ENCODE results near the gene SIGLEC7.

The SIGLEC7 gene

GRCh38 chr19:51148580-51148979 lies 6.5 kb downstream of the SIGLEC7 start (continued):
- TF ChIP-seq, protein P1, sequence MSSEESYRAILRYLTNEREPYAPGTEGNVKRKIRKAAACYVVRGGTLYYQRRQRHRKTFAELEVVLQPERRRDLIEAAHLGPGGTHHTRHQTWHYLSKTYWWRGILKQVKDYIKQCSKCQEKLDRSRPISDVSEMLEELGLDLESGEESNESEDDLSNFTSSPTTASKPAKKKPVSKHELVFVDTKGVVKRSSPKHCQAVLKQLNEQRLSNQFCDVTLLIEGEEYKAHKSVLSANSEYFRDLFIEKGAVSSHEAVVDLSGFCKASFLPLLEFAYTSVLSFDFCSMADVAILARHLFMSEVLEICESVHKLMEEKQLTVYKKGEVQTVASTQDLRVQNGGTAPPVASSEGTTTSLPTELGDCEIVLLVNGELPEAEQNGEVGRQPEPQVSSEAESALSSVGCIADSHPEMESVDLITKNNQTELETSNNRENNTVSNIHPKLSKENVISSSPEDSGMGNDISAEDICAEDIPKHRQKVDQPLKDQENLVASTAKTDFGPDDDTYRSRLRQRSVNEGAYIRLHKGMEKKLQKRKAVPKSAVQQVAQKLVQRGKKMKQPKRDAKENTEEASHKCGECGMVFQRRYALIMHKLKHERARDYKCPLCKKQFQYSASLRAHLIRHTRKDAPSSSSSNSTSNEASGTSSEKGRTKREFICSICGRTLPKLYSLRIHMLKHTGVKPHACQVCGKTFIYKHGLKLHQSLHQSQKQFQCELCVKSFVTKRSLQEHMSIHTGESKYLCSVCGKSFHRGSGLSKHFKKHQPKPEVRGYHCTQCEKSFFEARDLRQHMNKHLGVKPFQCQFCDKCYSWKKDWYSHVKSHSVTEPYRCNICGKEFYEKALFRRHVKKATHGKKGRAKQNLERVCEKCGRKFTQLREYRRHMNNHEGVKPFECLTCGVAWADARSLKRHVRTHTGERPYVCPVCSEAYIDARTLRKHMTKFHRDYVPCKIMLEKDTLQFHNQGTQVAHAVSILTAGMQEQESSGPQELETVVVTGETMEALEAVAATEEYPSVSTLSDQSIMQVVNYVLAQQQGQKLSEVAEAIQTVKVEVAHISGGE (tag by site-specific recombination; conservative IDR thresholded peaks at IDR 0.05; ENCODE audit: low read depth), result no peak
- no peak for TF ChIP-seq KLF16 (tag by site-specific recombination; IDR thresholded peaks at IDR 0.05)
- no peak for TF ChIP-seq ZNF600 (tag by site-specific recombination; IDR thresholded peaks at IDR 0.05)
- no peak for TF ChIP-seq ZNF169 (tag by site-specific recombination; IDR thresholded peaks at IDR 0.05)
- no peak for TF ChIP-seq ZNF292 (tag by site-specific recombination; IDR thresholded peaks at IDR 0.05; ENCODE audit: borderline replicate concordance, low read depth)
- no peak for TF ChIP-seq HOXA7 (CRISPR knock-in tag; IDR thresholded peaks at IDR 0.05; ENCODE audit: borderline replicate concordance)
- TF ChIP-seq ZNF138 (tag by site-specific recombination; IDR thresholded peaks at IDR 0.05; ENCODE audit: borderline replicate concordance), result no peak

- TF ChIP-seq EGR2 (tag by site-specific recombination; IDR thresholded peaks at IDR 0.05; ENCODE audit: low read depth) (no peak), ZNF266 (tag by site-specific recombination; IDR thresholded peaks at IDR 0.05; ENCODE audit: low read depth) (no peak), SP2 (tag by site-specific recombination; IDR thresholded peaks at IDR 0.05) (no peak), ZNF37A (tag by site-specific recombination; IDR thresholded peaks at IDR 0.05) (no peak), ZNF157 (tag by site-specific recombination; IDR thresholded peaks at IDR 0.05) (no peak), ZNF19 (tag by site-specific recombination; IDR thresholded peaks at IDR 0.05; ENCODE audit: low read depth) (no peak)
- TF ChIP-seq, protein P2, sequence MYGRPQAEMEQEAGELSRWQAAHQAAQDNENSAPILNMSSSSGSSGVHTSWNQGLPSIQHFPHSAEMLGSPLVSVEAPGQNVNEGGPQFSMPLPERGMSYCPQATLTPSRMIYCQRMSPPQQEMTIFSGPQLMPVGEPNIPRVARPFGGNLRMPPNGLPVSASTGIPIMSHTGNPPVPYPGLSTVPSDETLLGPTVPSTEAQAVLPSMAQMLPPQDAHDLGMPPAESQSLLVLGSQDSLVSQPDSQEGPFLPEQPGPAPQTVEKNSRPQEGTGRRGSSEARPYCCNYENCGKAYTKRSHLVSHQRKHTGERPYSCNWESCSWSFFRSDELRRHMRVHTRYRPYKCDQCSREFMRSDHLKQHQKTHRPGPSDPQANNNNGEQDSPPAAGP (tag by site-specific recombination; IDR thresholded peaks at IDR 0.05), result no peak
- CTCF ChIA-PET, result no interaction called here
- no peak overlapping the region for H3K4me3 ChIP-seq (ENCODE audit: low read depth, low read length)
Observed at GRCh38 chr19:51150627-51151026, 8.5 kb downstream of the SIGLEC7 start.

GRCh38 chr19:51156710-51157109 lies 14.6 kb downstream of the SIGLEC7 start:
- Histone ChIP-seq H3K4me1 (ENCODE audit: control insufficient read depth, insufficient read depth, low read length) (no peaks in the 10 kb centered on the region), H3K4me3 (ENCODE audit: low read depth, low read length) (no peak overlapping the region), H3K27ac (ENCODE audit: extremely low read depth, low read depth, low read length) (no peak overlapping the region), H3K9me3 (ENCODE audit: control insufficient read depth, insufficient read depth, low read depth, low read length) (no peaks in the 10 kb centered on the region), H3K36me3 (ENCODE audit: control insufficient read depth in 2 of 2, insufficient read depth in 1 of 2, low read length in 2 of 2) (no peaks in the 10 kb centered on the region)
- ChIA-PET CTCF (interaction anchor here (0.7 to 5.6 kb wide), 9 partner anchors 9 to 104 kb away, joined by 3 to 57 read pairs (median 4); no protein-coding TSS in a partner anchor), POLR2A (no interaction called here)
- no peak for TF ChIP-seq ZNF223 (tag by site-specific recombination; IDR thresholded peaks at IDR 0.05)
- TF ChIP-seq REST (tag by site-specific recombination; IDR thresholded peaks at IDR 0.05), result no peak
- no peak for TF ChIP-seq INSM2 (tag by site-specific recombination; IDR thresholded peaks at IDR 0.05)
- no peak for TF ChIP-seq ZNF404 (tag by site-specific recombination; IDR thresholded peaks at IDR 0.05)
- TF ChIP-seq ZNF624 (tag by site-specific recombination; IDR thresholded peaks at IDR 0.05), result no peak
- no peak for TF ChIP-seq ZNF362 (tag by site-specific recombination; IDR thresholded peaks at IDR 0.05)
- TF ChIP-seq ZBTB21 (tag by site-specific recombination; IDR thresholded peaks at IDR 0.05), result no peak
- TF ChIP-seq, protein P3, sequence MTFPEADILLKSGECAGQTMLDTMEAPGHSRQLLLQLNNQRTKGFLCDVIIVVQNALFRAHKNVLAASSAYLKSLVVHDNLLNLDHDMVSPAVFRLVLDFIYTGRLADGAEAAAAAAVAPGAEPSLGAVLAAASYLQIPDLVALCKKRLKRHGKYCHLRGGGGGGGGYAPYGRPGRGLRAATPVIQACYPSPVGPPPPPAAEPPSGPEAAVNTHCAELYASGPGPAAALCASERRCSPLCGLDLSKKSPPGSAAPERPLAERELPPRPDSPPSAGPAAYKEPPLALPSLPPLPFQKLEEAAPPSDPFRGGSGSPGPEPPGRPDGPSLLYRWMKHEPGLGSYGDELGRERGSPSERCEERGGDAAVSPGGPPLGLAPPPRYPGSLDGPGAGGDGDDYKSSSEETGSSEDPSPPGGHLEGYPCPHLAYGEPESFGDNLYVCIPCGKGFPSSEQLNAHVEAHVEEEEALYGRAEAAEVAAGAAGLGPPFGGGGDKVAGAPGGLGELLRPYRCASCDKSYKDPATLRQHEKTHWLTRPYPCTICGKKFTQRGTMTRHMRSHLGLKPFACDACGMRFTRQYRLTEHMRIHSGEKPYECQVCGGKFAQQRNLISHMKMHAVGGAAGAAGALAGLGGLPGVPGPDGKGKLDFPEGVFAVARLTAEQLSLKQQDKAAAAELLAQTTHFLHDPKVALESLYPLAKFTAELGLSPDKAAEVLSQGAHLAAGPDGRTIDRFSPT (tag by site-specific recombination; IDR thresholded peaks at IDR 0.05), result no peak

More at GRCh38 chr19:51150627-51151026, 8.5 kb downstream of the SIGLEC7 start:
- no peak overlapping the region for H3K27ac ChIP-seq (ENCODE audit: extremely low read depth, low read depth, low read length)
- H3K36me3 ChIP-seq (ENCODE audit: control insufficient read depth in 2 of 2, insufficient read depth in 1 of 2, low read length in 2 of 2), result no peaks in the 10 kb centered on the region
- H3K4me1 ChIP-seq (ENCODE audit: control insufficient read depth, insufficient read depth, low read length), result no peaks in the 10 kb centered on the region
- no peaks in the 10 kb centered on the region for H3K9me3 ChIP-seq (ENCODE audit: control insufficient read depth, insufficient read depth, low read depth, low read length)
- POLR2A ChIA-PET, result no interaction called here

All from HEK293 (cell line).